Neural cell (in vitro differentiated cells): ENCODE results near the gene CACNA1H.

Experiments
- CTCF ChIP-seq: fragments of 450-650 bp; IDR thresholded peaks from 2 replicates; pipeline ENCODE4 v1.5.1; 2014; ENCODE audit warnings: antibody characterized with exemption, mild to moderate bottlenecking, moderate library complexity; ENCODE audit not compliant: poor library complexity, severe bottlenecking
- EP300 ChIP-seq: fragments of 450-650 bp; conservative IDR thresholded peaks from 2 replicates; pipeline ENCODE4 v1.6.1; 2014; ENCODE audit warnings: antibody characterized with exemption, mild to moderate bottlenecking, moderate library complexity; ENCODE audit not compliant: poor library complexity, severe bottlenecking
- EZH2 ChIP-seq: fragments of 200-600, 300-800 bp; shearing (Covaris generic), sonication (generic); IDR thresholded peaks from 2 replicates; pipeline ENCODE4 v1.6.1; 2014; ENCODE audit warnings: antibody characterized with exemption, low read length, borderline replicate concordance, mild to moderate bottlenecking; ENCODE audit not compliant: insufficient read depth, poor library complexity, severe bottlenecking
- POLR2AphosphoS5 ChIP-seq: IDR thresholded peaks from 2 replicates; pipeline ENCODE4 v1.6.1; 2012
- SMC3 ChIP-seq: fragments of 450-650 bp; conservative IDR thresholded peaks from 2 replicates; pipeline ENCODE4 v1.6.1; 2014; ENCODE audit warnings: antibody characterized with exemption, mild to moderate bottlenecking, moderate library complexity; ENCODE audit not compliant: poor library complexity
- TAF1 ChIP-seq: IDR thresholded peaks from 2 replicates; pipeline ENCODE4 v1.6.1; 2012; ENCODE audit warnings: low read depth

- TF ChIP-seq POLR2AphosphoS5 (no peak), EZH2 (no peak), CTCF (no peak), EP300 (no peak), TAF1 (no peak), SMC3 (no peak)
Measured at GRCh38 chr16:1193825-1194581, 41.1 kb downstream of the CACNA1H start.
